Activated gamma-delta T cell (primary cell): Measurements from ENCODE around the gene RPL27A.

Source experiments
- DNase-seq: peaks from one replicate; lab custom pipeline; 2025; lab: John Stamatoyannopoulos, UW

Gene RPL27A

DNA sequence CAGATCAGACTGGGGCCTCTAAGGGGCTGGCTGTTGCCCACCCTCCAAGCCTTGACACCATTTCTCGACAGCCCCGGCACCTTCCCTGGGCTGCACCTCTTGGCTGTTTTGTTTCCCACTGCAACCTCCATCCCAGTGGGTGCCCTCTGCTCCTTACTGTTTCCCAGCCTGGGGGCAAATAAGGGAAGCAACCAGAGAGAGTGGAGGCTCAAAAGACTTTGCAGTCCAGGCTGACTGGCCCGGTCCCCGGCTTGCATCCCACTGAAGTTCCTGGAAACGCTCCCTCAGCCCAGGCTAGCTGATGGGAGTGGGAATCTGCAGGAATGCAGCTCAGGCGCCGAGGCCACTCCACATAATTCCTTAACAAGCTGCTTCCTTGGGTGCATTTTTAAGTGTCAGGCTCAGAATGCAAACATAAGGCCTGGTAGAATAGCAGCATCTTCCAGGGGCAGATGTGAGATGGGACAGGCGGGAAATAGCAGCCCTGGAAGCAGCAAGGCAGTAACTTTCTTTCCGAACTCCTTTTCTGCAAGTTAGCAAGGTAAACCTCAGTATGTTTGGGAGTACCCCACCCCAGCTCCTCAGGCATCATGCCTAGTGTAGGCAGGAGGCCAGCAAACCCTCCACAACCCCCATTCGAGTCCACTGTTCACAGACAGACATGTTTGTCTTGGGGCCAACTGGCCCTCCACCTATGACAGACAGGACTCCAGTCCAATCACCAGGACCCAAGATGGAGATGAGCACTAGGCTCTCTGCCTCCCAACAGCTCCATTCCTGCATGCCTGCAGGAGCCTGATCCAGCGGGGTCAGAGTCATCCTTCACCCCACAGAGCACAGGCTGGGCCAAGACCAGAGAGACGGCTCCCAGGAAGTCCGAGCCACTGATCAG is 39.3 kb downstream of the RPL27A start:
- no peak for DNase-seq

DNA sequence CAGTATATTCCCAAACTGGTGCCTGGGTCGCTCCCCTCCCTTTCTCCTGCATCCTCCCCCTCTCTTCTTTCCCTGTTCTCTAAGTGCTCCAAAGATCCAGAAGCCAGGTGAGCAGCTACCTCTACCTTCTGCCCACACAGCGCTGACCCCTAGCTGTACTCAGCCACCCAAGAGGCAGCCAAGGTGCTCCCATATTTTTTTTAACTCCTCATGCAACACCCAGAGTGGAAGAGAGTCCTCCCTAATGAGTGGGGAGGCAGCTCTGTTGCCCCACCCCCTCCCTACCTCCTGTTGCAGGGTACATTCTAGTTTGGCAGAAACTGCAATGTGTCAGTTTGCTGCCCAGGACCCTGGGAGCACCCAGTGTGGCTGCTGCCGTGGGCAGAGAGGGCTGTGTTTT is 40.2 kb downstream of the RPL27A start:
- no peak for DNase-seq

DNA sequence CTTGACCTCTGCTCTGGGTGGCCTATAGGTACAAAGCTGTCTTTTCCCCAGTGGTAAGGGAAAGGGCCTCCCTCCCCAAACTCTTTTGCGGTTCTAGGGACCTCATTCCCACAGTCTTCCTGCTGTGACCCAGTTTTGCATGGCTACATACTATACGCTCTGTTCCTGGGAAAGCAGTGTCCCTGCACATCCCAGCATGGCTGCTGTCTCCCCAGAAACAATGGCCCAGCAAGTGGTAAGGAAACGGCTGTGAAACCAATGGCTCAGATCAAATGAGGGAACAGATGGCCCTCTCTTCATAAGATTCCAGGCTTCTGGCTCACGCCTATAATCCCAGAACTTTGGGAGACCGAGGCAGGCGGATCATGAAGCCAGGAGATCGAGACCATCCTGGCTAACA is 41.1 kb downstream of the RPL27A start:
- DNase-seq: no peak

DNA sequence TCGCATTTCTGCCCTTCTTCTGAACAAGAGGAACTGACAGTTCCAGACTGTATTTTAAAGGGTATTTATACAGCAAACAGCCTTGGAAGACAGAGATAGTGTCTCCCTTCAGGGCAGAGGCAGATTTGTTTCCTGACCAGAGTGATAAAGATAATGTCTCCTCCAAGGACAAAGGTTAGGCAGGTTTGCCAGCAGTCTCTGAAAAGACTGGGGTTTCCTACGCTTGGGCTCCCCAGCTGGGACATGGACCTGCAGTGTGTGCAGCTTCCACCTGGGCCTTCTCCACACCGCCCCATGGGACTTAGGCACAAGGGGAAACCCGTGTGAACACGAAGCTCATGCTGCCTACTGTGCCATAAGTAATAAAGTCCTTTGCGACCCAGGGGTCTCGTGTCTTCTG is 42.1 kb downstream of the RPL27A start:
- no peak for DNase-seq

DNA sequence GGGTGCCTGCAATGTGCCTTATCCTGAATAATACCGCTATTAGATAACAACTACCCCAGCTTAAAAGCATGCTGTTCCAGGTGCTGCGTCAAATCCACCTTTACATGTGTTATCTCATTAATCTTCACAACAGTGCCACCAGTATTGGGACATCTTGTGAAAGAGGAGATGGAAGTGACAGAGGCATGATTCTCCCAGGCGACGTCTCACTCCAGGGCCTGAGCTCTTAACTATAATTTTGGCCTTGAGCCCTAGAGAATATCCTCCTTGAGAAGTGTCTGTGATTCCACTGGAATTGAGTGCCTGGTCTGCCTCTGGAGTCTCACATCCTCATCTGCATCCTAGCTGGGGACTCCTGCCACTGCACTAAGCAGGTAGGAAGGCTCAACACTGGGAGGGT is 43.8 kb downstream of the RPL27A start:
- DNase-seq: no peak

DNA sequence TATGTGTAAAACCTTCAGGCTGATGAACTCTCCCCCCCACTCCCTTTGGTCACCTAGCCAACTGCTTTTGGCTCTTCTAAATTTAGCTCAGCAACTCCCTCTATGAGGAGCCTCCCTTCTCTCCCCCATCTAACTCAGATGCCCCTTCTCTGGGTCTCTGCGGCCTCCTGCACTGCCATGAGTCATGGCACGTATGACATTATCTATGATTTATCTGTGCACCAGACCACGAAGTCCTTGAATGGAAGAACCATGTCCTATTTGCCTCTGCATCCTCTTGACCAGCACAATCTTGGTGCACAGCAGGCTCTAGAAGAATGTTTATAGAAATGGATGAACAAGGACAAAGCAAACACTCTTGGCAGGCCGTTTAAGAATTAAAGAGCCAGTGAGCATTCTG is 46.0 kb downstream of the RPL27A start:
- DNase-seq: no peak

DNA sequence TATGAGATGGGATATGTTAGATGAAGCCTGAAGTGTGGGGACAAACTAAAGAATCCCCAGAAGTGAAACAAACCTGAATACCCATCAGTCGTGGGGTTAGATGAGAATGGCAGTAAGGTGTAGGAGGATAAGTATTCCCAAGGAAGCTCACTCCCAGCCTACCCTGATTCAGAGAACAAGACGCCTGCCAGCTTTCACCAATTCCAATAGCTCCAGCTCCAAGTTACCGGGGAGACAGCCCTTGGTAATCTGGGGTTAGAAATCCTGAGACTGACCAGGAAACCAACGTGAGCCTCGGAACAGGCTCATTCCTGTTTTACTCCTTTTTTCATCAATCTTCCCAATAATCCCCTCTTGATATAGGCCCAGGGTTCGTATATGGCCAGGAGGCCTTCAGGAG is 46.5 kb downstream of the RPL27A start:
- no peak for DNase-seq

DNA sequence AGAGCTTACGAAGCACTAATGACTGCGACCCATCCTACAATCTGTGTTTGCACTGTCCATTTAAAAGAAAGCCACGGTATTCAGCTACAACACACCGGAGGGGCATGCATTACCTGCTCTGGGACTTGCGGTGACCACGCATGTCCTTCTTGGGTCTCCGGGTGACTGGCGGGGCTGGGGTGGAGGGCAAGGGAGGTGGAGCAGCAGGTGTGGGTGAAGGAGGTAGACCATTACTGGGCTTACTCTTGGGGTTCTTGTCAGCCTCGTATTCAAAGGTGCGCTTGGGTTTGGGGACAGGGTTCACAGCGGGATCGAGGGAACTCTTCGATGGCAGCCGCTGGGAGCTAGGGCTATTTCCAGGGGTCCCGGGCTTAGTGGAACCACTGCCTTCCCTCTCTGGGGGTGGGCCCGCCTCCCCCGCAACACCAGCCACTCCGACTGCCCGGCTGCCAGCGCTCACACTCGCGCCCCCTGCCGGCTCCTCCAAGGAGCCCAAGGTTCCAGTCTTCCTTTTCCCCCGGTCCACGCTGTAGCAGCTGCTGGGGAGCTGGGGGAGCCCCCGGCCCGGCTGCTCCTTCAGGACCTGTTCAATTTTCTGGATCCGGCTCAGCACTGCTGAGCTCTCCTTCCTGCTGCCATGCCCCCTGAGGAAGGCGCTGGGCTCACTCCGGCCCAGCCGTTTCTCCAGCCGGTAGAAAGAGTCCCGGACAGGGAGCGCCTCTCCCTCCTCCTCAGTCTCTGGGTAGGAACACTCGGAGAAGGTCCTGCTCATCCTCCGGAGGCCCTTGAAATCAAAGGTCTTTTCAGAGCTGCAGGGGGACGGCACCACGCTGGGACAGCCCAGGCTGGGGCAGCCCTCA is 47.5 kb downstream of the RPL27A start:
- no peak for DNase-seq

DNA sequence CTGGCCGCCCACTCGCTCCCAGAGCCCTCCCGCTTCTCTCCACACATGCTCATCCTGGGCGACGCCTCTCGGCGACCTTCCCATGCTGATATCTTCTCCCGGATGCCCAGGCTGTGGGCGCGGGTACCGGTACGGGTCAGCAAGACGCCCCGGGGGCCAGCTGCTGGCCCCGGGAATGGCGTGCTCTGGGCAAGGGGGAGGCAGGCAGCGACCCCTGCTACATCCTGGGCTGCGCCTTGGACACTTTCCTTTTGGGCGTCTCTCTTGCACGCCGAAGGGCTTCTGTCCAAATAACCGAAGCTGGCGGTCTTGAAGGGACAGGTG is 48.1 kb downstream of the RPL27A start:
- no peak for DNase-seq

DNA sequence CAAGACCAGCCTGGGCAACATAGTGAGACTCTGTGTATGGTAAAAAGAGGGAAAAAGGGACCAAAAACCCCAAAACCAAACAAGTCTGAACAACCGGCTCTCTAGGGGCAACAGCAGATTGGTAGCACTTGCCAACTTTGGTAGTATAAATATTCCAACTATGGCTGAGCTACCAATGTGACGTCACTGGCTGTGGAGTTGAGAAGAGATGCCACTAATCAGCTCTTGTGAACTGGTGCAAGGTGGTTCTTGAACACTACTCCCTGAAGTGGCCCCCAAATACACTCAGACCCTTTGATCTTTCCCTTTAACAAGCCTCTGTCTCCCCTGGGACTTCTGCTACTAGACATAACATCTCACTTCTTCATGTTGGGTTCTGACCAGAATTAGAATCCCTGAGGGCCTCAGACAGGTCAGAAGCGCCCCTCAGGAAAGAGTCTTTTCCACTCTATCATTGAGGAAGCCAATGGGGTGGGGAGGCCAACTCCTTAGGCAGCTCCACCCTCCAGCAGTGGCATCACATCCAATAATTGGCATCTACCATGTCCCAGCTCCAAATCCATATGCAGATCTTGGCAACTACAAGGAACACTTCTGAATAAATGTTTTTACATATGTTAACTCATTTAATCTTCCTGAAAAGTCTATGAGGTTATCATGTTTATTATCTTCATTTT is 49.2 kb downstream of the RPL27A start:
- no peak for DNase-seq

DNA sequence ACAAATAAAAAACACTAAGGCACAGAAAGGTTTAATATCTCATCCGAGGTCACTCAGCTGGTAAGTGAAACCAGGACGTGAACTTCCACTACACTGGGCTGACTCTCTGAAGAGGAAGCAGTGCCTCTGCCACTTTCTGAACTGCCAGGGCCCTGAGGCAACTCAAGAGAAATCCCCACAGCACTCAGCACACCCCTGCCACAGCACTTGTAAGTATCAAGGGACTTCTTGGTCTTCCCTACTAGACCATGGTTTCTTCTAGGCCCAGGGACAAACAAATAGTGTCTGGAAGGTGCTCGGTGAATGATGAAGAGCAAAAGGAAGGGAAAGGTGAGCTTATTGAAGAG is 49.7 kb downstream of the RPL27A start:
- DNase-seq: no peak

DNA sequence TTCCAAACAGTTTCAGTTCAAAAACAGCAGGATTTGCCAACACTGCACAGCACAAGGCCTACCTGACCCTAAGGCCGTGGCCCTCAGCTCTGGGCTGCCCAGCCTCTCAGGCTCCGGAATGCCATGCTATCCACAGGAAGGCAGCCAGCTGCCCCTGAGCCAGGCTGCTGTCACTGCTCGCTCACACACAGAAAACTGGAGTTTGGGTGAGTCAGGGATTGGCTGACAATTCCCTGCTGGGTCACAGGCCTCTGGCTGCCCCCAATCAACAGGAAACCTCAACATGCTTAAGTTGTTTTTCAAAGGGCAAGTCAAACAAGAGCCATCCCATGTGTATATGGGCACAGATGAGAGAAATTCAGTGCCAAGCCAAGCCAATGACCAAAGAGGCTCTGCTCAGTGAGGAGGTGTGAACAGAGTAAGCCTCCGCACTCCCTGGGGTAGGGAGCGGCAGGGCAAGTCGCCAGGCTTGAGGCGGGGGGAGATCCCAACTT is 50.2 kb downstream of the RPL27A start:
- DNase-seq: no peak

DNA sequence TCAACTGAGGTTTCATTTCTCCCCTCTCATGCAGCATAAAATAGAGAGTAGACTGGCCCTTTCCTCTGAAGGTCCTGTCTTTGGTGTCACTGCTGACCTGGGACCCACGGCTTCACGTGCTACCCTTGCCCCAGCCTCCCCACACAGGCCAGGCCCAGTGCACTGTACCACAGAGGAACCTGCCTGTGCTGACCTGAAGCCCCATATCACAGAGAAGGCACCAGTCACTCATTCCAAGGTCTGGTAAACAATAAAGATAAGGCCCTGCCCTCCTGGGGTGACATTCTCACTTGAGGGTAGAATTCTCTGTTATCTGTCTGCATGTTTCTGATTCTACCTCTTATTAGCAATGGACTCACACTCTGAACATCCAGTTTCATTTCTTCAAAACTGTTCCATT is 51.3 kb downstream of the RPL27A start:
- DNase-seq: no peak

DNA sequence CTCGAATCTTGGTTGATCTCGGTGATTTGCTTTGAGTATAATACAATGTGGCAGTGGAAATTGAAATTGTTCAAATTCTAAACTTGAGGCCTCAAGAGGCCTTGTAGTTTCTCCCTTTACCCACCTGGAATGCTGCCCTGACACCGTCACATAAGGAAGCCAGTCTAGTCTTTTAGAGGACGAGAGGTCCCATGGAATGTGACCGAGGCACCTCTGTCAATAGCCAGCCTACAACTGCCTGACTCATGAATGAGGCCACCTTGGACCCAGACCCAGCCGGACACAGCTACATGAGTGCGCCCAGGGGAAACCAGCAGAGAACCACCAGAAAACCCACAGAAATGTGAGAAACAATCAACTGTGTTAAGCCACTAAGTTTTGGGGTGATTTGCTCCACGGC is 52.5 kb downstream of the RPL27A start:
- no peak for DNase-seq

DNA sequence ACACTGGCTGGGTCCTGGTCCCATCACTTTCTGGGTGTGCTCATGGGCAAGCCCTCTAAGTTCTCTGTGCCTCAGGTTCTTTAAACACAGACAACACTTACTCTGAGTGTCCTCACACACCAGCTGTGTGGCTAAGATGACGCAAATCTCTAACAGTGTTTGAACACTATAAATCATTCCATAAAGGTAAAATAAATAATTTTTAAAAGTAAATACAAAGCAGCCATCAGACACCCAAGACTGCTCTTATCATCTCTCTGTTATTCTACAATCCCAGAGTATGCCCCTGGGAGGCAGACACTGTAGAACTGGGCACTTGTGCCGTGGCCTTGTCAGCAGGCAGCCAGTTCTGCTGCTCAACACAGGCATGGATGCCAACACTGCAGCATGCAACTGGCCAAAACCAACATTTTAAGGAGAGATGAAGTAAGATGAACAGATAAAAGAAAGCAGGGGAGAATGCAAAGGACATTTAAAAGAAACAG is 56.8 kb downstream of the RPL27A start:
- DNase-seq: no peak
